Upper lobe of left lung (tissue), 6 donors: Measurements from ENCODE around the gene MEGF10. TPM values are rescaled to one million over a fixed set of nuclear protein-coding genes. Genes with fewer than 3 reads are reported as not detected.

Source experiments
- ATAC-seq, 2 donors: fragments of 200-7000 bp; cut with Tn5 transposase; one replicate each; pipeline ENCODE4 v1.9.1; 2022; ENCODE audit warnings: mild to moderate bottlenecking in 2 of 2, moderate library complexity in 2 of 2; ENCODE audit not compliant: low FRiP score in 2 of 2
- DNase-seq, 2 donors: peaks; one replicate each; pipeline ENCODE4 v3.0.0-alpha.2; 2019 to 2020
- H3K27ac ChIP-seq, 4 donors: fragments of 200-600 bp; sonication (generic); one replicate each; pipeline ENCODE4 v1.5.1; 2016 to 2019
- H3K27me3 ChIP-seq, 4 donors: fragments of 200-600 bp; sonication (generic); one replicate each; pipeline ENCODE4 v1.5.1; 2017 to 2019
- H3K36me3 ChIP-seq, 4 donors: fragments of 200-600 bp; sonication (generic); one replicate each; pipeline ENCODE4 v1.5.1; 2016 to 2019
- H3K4me1 ChIP-seq, 4 donors: fragments of 200-600 bp; sonication (generic); one replicate each; pipeline ENCODE4 v1.5.1; 2018 to 2019
- H3K4me3 ChIP-seq, 4 donors: fragments of 200-600 bp; sonication (generic); one replicate each; pipeline ENCODE4 v1.5.1; 2017 to 2019; ENCODE audit warnings: mild to moderate bottlenecking in 2 of 4, moderate library complexity in 1 of 4
- H3K9me3 ChIP-seq, 4 donors: fragments of 200-600 bp; sonication (generic); one replicate each; pipeline ENCODE4 v1.5.1; 2018 to 2019
- EP300 ChIP-seq, 4 donors: sonication (generic); formaldehyde crosslinking; IDR thresholded peaks; one replicate each; pipeline ENCODE4 v1.5.1; 2017; ENCODE audit warnings: antibody characterized with exemption in 4 of 4, control low read depth in 2 of 4
- POLR2A ChIP-seq, 4 donors: fragments of 450-650 bp; IDR thresholded peaks; one replicate each; pipeline ENCODE4 v1.5.1; 2016 to 2017; ENCODE audit warnings: antibody characterized with exemption in 4 of 4, mild to moderate bottlenecking in 2 of 4
- POLR2AphosphoS5 ChIP-seq, 2 donors: sonication (generic); formaldehyde crosslinking; IDR thresholded peaks; one replicate each; pipeline ENCODE4 v1.5.1; 2017; ENCODE audit warnings: antibody characterized with exemption in 2 of 2
- WGBS, 2 donors: methylation state at CpG; one replicate each; pipeline ENCODE4 v1.1.5; 2017 to 2018; 5-methylcytosine and 5-hydroxymethylcytosine counted together
- total RNA-seq, 6 donors: library from RNA; depleted of rRNA in 4 of 6; stranded (reverse); fragments of >200 nt in 4 of 6; gene quantifications; one replicate each; pipeline versions ENCODE4 v1.1.0 to v1.2.1, GENCODE V29; 2016 to 2021
- TF ChIP-seq, protein P1 (sequence below), 6 experiments: fragments of 450-650 bp in 4 of 6; fragments of 200-600 bp in 2 of 6; sonication (generic) in 2 of 6; IDR thresholded peaks; one replicate each; pipeline ENCODE4 v1.5.1; 2016 to 2019; ENCODE audit warnings: antibody characterized with exemption in 6 of 6
- donor health status: DM: no; HTN: no; CAD: no; lungs with moderate emphysema.
- donor health status: DM: no; HTN: yes; CAD: no; lungs with severe emphysema.

The MEGF10 gene
- total RNA-seq, 6 donors from 2014 or later, result under 0.01 to 3.3 (median 0.17) TPM; not detected in 3

DNA sequence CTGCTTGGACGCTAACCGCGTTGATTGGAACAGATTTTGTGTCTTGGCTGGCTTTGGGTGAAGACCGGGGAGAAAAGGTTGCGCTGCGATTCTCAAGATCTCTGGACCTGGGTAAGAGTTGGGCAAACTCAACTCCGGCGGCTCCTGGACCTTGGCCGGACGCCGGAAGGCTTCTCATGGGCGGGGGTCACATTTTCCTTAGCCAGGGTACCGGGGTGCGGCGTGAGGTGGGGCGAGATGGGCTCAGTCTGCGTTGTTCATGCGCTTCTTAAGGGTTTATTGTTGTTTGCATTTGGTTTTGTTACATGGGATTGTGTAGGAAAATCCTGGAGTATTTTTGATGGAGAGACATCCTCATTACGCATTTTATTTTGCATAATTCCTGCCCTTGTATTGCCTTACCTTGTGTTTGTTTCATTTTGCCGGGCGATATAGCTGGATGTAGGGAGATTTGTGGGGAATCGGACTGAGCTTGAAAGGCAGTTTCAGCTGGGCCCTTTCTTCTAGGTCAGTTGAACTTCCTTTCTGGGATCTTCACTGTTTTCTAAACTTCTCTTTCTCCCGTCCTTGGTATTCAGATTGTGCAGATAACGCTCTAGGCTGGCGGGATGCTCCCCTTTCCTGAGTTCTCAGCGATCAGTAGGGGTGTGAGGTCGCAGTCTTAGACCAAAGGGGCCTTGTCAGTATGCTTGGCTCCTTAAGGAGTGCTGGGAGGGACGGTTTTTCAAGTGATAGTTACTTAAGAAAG, 524 bp downstream of the MEGF10 start:
- ATAC-seq, result peak in 1 of 2 donors; percentile 38
- H3K4me1 ChIP-seq, result peaks cover 7 to 15% (median 10%) of the 10 kb centered on the region in 4 donors
- peak in 1 of 2 donors; percentile 33 for DNase-seq
- H3K9me3 ChIP-seq, result no peaks in the 10 kb centered on the region
- H3K27me3 ChIP-seq, result peaks cover 0 to 9% (median 0%) of the 10 kb centered on the region in 4 donors
- no peak overlapping the region for H3K4me3 ChIP-seq
- TF ChIP-seq EP300 (IDR thresholded peaks at IDR 0.05), result no peak
- no peak for TF ChIP-seq POLR2AphosphoS5 (IDR thresholded peaks at IDR 0.05)
- TF ChIP-seq, protein P1, sequence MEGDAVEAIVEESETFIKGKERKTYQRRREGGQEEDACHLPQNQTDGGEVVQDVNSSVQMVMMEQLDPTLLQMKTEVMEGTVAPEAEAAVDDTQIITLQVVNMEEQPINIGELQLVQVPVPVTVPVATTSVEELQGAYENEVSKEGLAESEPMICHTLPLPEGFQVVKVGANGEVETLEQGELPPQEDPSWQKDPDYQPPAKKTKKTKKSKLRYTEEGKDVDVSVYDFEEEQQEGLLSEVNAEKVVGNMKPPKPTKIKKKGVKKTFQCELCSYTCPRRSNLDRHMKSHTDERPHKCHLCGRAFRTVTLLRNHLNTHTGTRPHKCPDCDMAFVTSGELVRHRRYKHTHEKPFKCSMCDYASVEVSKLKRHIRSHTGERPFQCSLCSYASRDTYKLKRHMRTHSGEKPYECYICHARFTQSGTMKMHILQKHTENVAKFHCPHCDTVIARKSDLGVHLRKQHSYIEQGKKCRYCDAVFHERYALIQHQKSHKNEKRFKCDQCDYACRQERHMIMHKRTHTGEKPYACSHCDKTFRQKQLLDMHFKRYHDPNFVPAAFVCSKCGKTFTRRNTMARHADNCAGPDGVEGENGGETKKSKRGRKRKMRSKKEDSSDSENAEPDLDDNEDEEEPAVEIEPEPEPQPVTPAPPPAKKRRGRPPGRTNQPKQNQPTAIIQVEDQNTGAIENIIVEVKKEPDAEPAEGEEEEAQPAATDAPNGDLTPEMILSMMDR (IDR thresholded peaks at IDR 0.05), result no peak
- TF ChIP-seq POLR2A (IDR thresholded peaks at IDR 0.05), result no peak
- no peaks in the 10 kb centered on the region for H3K36me3 ChIP-seq
- 21 to 24% methylated on average over 28 of the region's 28 CpGs for WGBS, 2 donors
- H3K27ac ChIP-seq, result no peak overlapping the region

DNA sequence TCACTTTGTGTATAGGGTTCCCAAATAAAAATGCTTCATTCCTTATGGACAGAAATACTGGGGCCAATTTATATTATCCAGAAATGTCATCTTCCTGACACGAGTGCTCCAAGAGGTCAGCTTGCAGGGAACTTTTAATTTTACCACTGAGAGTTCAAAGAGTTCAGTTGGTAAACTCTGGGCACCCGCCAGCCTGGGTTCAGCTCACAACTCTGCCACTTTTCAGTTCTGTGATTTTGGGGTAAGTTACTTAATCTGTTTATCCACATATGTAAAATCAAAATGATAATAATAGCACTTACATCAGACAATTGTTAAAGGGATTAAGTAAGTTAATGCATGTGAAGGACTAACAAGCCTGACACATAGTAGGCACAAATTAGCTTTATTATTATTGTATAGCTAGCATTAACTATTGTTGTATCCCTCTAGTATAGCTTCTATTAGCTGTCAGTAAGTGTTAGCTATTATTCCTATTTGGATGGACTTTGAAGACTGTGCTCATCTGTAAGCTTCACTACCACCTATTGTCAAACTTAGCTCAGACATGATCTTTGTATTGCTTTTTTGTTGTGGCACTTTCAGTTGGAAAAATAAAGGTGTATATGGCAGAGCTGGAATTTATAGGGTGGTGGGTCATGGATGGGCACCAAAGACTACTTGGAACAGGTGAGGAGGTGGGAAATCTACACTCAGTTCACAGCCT, 1.6 kb downstream of the MEGF10 start:
- peaks cover 0 to 9% (median 0%) of the 10 kb centered on the region in 4 donors for H3K27me3 ChIP-seq
- TF ChIP-seq EP300 (IDR thresholded peaks at IDR 0.05), result no peak
- no peak for TF ChIP-seq POLR2A (IDR thresholded peaks at IDR 0.05)
- TF ChIP-seq, protein P1 (IDR thresholded peaks at IDR 0.05), result no peak
- no peak for TF ChIP-seq POLR2AphosphoS5 (IDR thresholded peaks at IDR 0.05)
- 80 to 84% methylated on average over 2 of the region's 2 CpGs for WGBS, 2 donors
- no peak for DNase-seq
- H3K4me1 ChIP-seq, result peaks cover 7 to 15% (median 10%) of the 10 kb centered on the region in 4 donors
- no peak for ATAC-seq
- no peaks in the 10 kb centered on the region for H3K36me3 ChIP-seq
- H3K4me3 ChIP-seq, result no peak overlapping the region
- H3K9me3 ChIP-seq, result no peaks in the 10 kb centered on the region
- no peak overlapping the region for H3K27ac ChIP-seq

DNA sequence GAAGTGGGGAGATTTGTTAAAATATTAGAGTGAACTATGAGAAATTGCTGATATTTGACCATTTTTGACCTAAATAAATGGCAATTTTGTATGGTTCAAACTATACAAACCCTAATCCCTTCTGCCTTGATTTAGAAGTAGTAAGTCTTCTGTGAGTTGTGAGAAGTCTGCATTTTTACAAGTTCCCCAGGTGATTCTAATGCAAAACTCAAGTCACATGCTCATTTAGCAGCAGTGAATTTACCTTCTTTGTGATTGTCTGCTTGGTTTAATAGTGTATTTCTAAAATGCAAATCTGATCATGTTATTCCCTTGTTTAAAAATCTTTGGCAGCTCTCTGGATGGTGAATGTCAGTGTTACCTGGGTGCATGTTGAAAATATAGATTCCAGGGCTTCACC, 2.8 kb downstream of the MEGF10 start:
- H3K9me3 ChIP-seq, result no peaks in the 10 kb centered on the region
- peaks cover 7 to 15% (median 10%) of the 10 kb centered on the region in 4 donors for H3K4me1 ChIP-seq
- ATAC-seq (no peak), DNase-seq (no peak)
- H3K4me3 ChIP-seq, result no peak overlapping the region
- H3K36me3 ChIP-seq, result no peaks in the 10 kb centered on the region
- peaks cover 0 to 9% (median 0%) of the 10 kb centered on the region in 4 donors for H3K27me3 ChIP-seq
- TF ChIP-seq POLR2A (IDR thresholded peaks at IDR 0.05), result no peak
- TF ChIP-seq POLR2AphosphoS5 (IDR thresholded peaks at IDR 0.05), result no peak
- TF ChIP-seq EP300 (IDR thresholded peaks at IDR 0.05), result no peak
- TF ChIP-seq, protein P1 (IDR thresholded peaks at IDR 0.05), result no peak
- H3K27ac ChIP-seq, result no peak overlapping the region

DNA sequence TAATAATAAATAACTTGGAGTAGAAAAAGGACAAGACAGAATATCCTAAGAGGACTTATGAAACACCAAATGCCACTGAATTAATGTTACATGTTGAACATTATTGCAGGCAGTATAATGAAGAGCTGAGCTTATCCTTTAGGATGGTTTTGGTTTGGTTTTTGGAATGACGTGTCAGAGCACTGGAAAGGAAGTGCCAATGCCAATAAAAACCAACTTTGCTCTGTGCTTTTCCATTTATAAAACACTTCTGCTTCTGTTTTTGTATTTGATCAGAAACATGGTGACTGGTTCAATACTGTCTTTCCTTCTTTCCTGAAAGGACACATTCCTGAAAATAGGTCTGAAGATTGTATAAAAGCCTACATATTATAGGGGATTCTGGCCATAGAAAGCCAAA, 4.2 kb downstream of the MEGF10 start:
- H3K27me3 ChIP-seq, result peaks cover 0 to 9% (median 0%) of the 10 kb centered on the region in 4 donors
- ATAC-seq, result no peak
- TF ChIP-seq EP300 (IDR thresholded peaks at IDR 0.05) (no peak), POLR2AphosphoS5 (IDR thresholded peaks at IDR 0.05) (no peak)

DNA sequence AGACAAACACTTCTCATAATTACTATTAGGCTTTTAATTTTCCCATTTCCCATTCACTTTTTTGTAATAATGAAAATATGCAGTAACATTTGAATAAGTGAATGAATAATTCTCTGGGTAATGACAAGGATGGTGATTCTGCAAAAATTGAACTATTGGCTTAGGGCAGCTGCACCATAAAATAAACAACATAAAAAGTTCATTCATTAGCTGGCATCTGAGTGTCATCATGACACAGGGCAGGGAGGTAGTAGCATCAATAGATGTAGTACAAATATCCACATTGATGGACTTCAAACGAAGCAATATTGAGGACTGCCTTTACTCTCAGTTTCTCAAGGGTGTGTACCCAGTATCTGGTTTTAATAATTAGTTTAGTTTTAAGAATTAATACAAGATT, 4.9 kb downstream of the MEGF10 start:
- H3K27me3 ChIP-seq, result peaks cover 0 to 5% (median 0%) of the 10 kb centered on the region in 4 donors
- no peak for DNase-seq
- H3K9me3 ChIP-seq, result no peaks in the 10 kb centered on the region
- H3K4me1 ChIP-seq, result peaks cover 2 to 9% (median 4%) of the 10 kb centered on the region in 4 donors
- no peak overlapping the region for H3K4me3 ChIP-seq
- WGBS, 2 donors, result 88 to 89% methylated on average over 1 of the region's 1 CpG
- ATAC-seq, result no peak
- no peaks in the 10 kb centered on the region for H3K36me3 ChIP-seq
- TF ChIP-seq POLR2A (IDR thresholded peaks at IDR 0.05) (no peak), EP300 (IDR thresholded peaks at IDR 0.05) (no peak), POLR2AphosphoS5 (IDR thresholded peaks at IDR 0.05) (no peak)
- TF ChIP-seq, protein P1 (IDR thresholded peaks at IDR 0.05), result no peak
- H3K27ac ChIP-seq, result no peak overlapping the region

More for the DNA sequence above, 4.2 kb downstream of the MEGF10 start:
- no peak for DNase-seq
- no peaks in the 10 kb centered on the region for H3K36me3 ChIP-seq
- H3K4me1 ChIP-seq, result peaks cover 7 to 15% (median 10%) of the 10 kb centered on the region in 4 donors
- no peak overlapping the region for H3K27ac ChIP-seq
- H3K9me3 ChIP-seq, result no peaks in the 10 kb centered on the region
- 67 to 82% methylated on average over 1 of the region's 1 CpG for WGBS, 2 donors
- no peak overlapping the region for H3K4me3 ChIP-seq
